DND-41 (cell line): Measurements from ENCODE around the gene SLC27A6.
"Not testable (repeated sequence)": the region's sequence is repeated elsewhere in the genome, so short reads cannot be mapped to it uniquely, and the experiment has no call there.

ENCODE experiments used
- EZH2 ChIP-seq: IDR thresholded peaks from 3 replicates; pipeline ENCODE4 v1.6.1; 2012; ENCODE audit warnings: borderline replicate concordance, low read depth, mild to moderate bottlenecking, moderate library complexity, low read length, inconsistent platforms; ENCODE audit not compliant: severe bottlenecking
- TF ChIP-seq, protein P1 (sequence below): IDR thresholded peaks from 2 replicates; pipeline ENCODE4 v1.5.1; 2012; ENCODE audit warnings: borderline replicate concordance, low read length, moderate library complexity, mild to moderate bottlenecking; ENCODE audit not compliant: poor library complexity, severe bottlenecking; ENCODE audit errors: extremely low read depth

DNA sequence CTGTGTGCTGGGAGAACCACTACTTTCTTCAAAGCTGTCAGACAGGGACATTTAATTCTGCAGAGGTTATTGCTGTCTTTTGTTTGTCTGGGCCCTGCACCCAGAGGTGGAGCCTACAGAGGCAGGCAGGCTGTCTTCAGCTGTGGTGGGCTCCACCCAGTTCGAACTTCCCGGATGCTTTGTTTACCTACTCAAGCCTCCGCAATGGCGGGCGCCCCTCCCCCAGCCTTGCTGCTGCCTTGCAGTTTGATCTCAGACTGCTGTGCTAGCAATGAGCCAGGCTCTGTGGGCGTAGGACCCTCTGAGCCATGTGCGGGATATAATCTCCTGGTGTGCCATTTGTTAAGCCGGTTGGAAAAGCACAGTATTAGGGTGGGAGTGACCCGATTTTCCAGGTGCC is 22.2 kb upstream of the SLC27A6 start:
- TF ChIP-seq, protein P1, sequence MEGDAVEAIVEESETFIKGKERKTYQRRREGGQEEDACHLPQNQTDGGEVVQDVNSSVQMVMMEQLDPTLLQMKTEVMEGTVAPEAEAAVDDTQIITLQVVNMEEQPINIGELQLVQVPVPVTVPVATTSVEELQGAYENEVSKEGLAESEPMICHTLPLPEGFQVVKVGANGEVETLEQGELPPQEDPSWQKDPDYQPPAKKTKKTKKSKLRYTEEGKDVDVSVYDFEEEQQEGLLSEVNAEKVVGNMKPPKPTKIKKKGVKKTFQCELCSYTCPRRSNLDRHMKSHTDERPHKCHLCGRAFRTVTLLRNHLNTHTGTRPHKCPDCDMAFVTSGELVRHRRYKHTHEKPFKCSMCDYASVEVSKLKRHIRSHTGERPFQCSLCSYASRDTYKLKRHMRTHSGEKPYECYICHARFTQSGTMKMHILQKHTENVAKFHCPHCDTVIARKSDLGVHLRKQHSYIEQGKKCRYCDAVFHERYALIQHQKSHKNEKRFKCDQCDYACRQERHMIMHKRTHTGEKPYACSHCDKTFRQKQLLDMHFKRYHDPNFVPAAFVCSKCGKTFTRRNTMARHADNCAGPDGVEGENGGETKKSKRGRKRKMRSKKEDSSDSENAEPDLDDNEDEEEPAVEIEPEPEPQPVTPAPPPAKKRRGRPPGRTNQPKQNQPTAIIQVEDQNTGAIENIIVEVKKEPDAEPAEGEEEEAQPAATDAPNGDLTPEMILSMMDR = not testable (repeated sequence)
- not testable (repeated sequence) for TF ChIP-seq EZH2
